NCI-H774 (cell line): Measurements from ENCODE around the gene CCDC3.
"Not testable (repeated sequence)": the region's sequence is repeated elsewhere in the genome, so short reads cannot be mapped to it uniquely, and the experiment has no call there.

Experiments used
- DNase-seq: peaks from one replicate; lab custom pipeline; 2025; lab: John Stamatoyannopoulos, UW

Gene CCDC3

GRCh38 chr10:13000431-13000830, 1.1 kb downstream of the CCDC3 start:
- no peak for DNase-seq

GRCh38 chr10:12999849-13000248, 1.7 kb downstream of the CCDC3 start:
- DNase-seq = no peak

DNA sequence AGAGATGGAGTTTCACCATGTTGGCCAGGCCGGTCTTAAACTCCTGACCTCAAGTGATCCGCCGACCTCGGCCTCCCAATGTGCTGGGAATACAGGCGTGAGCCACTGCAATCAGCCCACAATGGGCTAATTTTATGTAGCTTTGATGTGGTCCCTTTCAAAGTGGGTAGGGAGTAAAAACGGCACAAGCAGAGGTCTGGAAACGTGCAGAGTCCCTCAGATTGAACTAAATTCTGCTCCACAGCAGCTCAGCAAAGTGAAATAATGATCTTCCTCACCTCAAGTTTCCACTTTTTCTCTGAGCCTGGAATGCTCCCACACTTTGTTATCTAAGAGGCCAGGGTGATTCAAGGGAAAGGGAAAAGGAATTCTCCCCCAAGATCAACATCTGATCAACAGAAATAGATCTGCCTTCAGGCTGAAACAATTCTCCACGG, 6.1 kb downstream of the CCDC3 start:
- DNase-seq = no peak

DNA sequence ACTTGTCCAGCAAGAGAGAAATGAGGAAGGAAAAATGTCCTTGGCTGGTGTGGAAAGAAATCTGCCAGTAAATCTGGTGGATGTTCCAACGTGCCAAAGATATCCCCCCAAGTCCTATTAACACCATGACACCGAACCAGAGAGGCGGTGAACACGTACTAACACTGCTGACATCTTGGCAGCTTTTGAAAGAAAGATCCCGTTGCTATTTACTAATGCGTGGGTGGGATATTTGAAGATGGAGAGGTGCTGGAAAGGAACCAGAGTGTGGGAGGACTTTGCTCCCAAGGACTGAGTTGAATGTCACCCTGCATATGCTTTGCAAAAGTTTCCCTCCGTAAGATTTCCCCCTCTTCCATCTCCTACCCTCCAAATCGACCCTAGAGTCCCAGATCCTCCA, 7.9 kb downstream of the CCDC3 start:
- no peak for DNase-seq

DNA sequence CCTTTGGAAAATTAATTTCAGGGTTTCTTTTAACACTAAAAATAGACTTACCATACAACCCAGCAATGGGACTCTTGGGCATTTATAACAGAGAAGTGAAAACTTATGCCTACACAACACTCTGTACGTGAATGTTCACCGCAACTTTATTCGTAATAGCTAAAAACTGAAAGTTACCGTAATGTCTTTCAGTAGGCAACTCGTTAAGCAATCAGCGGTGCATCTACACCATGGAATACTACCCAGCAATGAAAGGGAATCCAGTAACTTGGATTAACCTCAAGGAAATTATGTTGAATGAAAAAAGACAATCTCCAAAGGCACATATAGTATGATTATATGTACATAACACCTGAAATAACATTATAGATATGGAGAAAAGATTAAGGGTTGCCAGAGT, 16.2 kb downstream of the CCDC3 start:
- no peak for DNase-seq

- DNase-seq = no peak
Measured at GRCh38 chr10:12984165-12984747, 17.3 kb downstream of the CCDC3 start.

- not testable (repeated sequence) for DNase-seq
Measured at GRCh38 chr10:12983568-12983967, 17.9 kb downstream of the CCDC3 start.

DNA sequence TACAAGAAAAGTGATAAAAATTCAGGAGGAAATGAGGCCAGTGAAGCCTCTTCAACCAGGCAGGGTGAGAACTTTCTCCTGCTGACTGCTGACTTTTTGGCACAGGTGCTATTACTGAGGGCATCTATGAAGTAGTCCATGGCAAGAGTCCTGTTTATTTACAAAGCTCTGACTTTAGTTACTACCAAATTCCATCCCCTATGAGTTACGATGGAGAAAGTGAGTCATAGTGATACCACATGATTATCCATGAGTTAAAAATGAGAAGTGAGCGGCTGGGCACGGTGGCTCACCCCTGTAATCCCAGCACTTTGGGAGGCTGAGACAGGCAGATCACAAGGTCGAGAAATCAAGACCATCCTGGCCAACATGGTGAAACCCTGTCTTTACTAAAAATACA, 19.9 kb downstream of the CCDC3 start:
- DNase-seq = no peak

- no peak for DNase-seq
Measured at GRCh38 chr10:12980713-12981306, 20.7 kb downstream of the CCDC3 start.

DNA sequence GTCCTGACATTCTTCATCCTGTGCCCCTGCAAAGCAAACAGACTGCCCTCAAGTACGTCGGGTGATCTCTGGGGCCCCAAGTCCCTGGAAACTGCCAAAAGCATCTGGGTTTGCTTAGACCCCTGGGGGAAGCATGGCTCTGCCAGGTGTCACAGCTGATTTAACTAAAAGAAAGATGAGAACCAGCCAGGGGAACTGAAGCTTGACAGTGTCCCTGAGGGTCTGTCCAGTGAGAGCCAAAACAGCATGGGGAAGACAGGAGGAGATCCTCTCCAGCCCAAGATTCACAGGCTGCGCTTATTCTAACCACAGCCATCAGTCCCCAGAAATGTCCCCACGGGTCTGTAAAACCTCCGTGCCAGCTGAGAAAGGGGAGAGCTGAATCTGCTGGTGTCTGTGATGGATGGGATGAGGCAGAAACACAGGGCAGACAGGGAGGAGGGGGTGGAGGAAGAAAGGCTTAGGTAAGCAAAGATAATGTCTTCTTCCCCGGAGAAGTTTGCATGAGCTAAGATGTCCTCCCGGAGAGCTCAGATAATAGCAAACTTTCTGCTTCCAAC, 21.3 kb downstream of the CCDC3 start:
- no peak for DNase-seq

- no peak for DNase-seq
Measured at GRCh38 chr10:12978891-12979290, 22.6 kb downstream of the CCDC3 start.

- no peak for DNase-seq
Measured at GRCh38 chr10:12975906-12976305, 25.6 kb downstream of the CCDC3 start.

DNA sequence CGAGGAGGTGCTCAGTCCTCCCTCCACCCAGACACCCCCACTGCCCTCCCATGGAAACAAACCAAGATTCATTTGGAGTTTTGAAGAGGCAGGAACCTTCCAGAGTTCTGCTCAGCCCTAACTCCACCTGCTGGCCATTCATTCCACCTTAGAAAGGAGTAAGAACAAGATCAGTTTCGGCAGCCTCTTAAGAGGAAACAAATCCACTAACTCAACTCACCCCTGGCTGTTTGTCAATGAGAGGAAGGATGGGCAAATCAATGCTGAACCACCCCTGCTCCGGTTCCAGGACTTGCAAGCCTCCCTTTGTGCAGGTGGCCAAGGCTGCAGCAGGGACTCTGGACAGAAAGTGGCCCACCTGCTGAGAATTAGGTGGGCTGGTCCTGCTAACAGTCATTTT, 26.2 kb downstream of the CCDC3 start:
- no peak for DNase-seq

DNA sequence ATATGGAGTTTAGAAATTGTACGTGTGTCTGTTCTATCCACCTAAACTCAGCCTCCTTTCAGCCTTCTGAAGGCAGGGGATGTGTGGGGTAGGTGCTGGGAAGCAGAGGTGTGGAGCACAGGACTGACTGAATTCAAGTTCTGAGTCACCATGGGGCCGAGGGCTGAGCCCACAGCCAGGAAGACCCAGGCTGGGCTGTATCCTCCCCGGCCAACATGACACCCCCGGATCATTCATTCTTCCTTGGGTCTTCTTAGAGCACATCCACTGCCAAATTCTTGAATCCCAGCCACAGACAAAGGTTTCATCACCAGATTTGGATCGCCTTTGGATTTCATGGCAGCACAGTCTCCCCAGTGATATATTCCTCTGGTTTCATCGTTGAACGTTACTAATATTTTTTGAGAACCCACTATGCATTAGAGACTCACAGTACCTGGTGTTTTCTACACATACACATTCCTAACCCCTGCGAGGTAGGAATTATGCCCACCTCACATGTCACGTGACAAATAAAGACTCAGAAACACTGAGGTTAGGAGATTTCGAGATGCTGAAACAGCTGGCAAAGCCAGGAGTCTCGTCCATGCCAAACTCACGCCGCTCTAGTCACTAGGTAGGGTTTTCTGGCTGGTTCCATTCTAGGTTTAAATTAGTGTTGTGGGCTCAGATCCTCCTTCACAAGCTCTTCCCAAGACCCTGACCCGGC, 26.9 kb downstream of the CCDC3 start:
- DNase-seq = no peak

- DNase-seq = no peak
Measured at GRCh38 chr10:12974078-12974477, 27.4 kb downstream of the CCDC3 start.

GRCh38 chr10:12973149-12973718, 28.3 kb downstream of the CCDC3 start:
- no peak for DNase-seq

- no peak for DNase-seq
Measured at GRCh38 chr10:12972146-12972545, 29.4 kb downstream of the CCDC3 start.

DNA sequence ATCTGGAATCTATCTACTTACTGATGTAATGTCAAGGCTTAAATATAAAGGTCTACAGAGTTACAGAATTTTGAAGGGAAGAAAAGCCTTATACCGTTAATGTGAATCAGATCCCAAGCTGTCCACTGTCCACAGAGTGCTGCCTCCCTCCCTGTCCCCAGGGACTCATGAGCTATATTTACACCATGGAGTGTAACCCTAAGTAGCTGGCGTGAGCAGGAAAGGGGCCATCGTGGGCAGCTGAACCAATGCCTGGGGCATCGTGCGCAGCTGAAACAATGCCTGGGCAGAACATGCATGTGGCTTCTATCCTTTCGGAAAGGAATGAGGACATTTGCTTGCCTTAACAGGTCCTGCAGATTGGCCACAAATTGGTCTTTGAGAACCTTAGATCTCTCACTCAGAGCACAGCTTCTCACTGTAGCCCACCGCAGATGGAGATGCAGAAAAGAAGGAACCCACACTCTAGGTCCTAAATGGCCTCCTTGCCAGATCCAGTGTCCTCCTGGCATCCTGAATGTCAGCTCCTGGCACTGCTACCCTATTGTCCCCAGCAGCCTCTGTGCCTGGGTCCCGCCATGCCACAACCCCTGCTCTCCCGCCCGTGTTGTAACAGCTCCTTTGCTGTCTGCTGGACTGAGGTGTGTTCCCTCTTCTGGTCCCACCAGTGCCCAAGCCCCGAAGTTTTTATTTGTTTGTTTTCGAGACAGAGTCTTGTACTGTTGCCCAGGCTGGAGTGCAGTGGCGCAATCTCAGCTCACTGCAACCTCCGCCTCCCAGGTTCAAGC, 30.3 kb downstream of the CCDC3 start:
- no peak for DNase-seq

DNA sequence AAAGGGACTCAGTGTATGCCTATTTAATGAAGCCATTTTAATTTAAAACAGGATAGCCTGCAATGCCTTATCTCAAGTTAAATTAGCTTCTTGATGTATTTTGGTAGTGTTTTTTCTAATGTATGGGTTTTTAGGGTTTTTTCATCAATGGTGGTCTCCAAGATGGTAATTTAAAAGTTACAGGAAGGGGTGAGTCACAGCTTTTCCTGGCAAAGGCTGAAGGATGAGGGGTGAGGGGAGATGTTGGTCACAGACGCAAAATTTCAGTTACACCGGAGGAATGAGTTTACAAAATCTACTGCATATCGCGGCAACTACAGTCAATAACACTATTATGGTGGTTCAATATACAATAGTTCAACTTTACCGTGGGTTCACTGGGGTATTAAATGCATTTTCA, 31.6 kb downstream of the CCDC3 start:
- no peak for DNase-seq

GRCh38 chr10:12966067-12966466, 35.4 kb downstream of the CCDC3 start:
- no peak for DNase-seq

DNA sequence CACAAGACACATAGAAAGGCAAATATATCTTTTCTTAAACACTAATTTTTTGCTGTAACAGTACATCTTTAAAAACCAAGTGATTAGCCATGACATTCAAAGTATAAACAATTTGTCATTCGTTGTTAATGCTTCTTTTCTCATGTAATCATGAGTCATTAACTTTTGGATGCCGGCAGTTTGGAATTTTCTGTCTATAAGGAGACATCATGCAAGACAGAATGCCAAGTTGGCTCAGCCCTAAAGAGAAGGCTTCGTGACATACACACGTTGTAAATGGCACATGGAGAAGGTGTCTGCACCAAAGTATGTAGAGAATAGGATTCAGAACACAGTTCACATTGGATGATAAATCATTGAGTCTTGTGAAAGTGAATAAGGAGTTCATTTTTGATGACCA, 35.9 kb downstream of the CCDC3 start:
- no peak for DNase-seq

GRCh38 chr10:12962556-12962955, 39.0 kb downstream of the CCDC3 start:
- no peak for DNase-seq
